ENCODE data around the gene C18orf63.

DNA sequence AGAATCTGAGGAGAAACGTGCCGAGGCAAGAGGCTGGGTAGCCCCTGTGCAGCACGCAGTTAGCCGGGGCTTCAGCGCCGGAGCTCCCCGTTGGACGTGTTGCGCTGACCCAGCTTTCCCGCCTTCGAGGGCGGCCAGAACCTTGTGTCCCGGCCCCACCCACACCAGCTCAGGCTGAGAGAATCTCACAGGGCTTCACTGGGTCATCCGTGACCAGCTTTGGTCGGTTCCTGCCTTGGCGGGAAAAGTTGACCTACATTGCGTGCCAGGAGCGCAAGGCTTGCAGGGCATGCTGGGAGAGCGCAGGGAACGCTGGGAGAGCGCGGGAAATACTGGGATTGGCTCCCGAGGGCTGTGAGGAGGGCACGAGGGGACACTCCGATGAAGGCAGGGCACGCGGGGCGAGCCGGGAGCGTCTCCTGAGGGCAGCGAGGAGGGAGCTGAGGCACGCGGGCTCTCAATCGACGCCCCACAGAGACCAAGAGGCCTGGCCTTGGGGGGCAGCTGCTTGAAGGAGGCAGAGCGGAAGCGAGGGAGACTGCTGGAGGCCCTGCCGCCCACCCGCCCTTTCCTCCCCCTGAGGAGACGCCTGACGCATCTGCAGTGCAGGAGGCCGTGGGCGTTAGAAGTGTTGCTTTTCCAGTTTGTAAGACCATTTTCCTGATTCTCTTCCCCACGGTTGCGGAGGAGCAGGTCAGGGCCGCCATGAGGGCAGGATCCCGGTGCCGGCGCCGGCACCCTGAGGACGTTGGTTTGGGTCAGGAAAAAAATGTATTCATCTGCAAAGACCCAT, at the start of gene C18orf63:
- TF ChIP-seq, protein P1, sequence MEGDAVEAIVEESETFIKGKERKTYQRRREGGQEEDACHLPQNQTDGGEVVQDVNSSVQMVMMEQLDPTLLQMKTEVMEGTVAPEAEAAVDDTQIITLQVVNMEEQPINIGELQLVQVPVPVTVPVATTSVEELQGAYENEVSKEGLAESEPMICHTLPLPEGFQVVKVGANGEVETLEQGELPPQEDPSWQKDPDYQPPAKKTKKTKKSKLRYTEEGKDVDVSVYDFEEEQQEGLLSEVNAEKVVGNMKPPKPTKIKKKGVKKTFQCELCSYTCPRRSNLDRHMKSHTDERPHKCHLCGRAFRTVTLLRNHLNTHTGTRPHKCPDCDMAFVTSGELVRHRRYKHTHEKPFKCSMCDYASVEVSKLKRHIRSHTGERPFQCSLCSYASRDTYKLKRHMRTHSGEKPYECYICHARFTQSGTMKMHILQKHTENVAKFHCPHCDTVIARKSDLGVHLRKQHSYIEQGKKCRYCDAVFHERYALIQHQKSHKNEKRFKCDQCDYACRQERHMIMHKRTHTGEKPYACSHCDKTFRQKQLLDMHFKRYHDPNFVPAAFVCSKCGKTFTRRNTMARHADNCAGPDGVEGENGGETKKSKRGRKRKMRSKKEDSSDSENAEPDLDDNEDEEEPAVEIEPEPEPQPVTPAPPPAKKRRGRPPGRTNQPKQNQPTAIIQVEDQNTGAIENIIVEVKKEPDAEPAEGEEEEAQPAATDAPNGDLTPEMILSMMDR (IDR thresholded peaks at IDR 0.05) = no peak
- no peak for TF ChIP-seq POLR2A (IDR thresholded peaks at IDR 0.05; ENCODE audit: low read depth)
- TF ChIP-seq POLR2AphosphoS5 (IDR thresholded peaks at IDR 0.05) = no peak
